Astrocyte (in vitro differentiated cells and primary cell): ENCODE measurements around the gene FTCD. TPM values are rescaled to one million over a fixed set of nuclear protein-coding genes. Genes with fewer than 3 reads are reported as not detected.

Experiments
- DNase-seq: peaks from one replicate; pipeline ENCODE4 v3.0.0-alpha.2; 2010; ENCODE audit warnings: low read depth
- FAIRE-seq: peaks from 2 replicates; lab custom pipeline; 2011; peaks lifted over from hg19 to GRCh38; lab: Jason Lieb, UNC
- H2AFZ ChIP-seq: 2 replicates; pipeline ENCODE4 v1.6.0; 2012; ENCODE audit warnings: low read depth, low read length, inconsistent platforms
- H3K27ac ChIP-seq: 2 replicates; pipeline ENCODE4 v1.5.1; 2011; ENCODE audit warnings: low read depth, low read length, inconsistent platforms
- H3K27me3 ChIP-seq: 2 replicates; pipeline ENCODE4 v1.6.0; 2011; ENCODE audit warnings: low read length, inconsistent platforms; ENCODE audit not compliant: insufficient read depth
- H3K36me3 ChIP-seq: 2 replicates; pipeline ENCODE4 v1.5.1; 2011; ENCODE audit warnings: low read length, inconsistent platforms; ENCODE audit not compliant: insufficient read depth
- H3K4me1 ChIP-seq: 2 replicates; pipeline ENCODE4 v1.5.1; 2011; ENCODE audit warnings: low read length, inconsistent platforms; ENCODE audit not compliant: insufficient read depth
- H3K4me2 ChIP-seq: 2 replicates; pipeline ENCODE4 v1.6.0; 2012; ENCODE audit warnings: low read length, inconsistent platforms
- H3K4me3 ChIP-seq: 2 replicates; pipeline ENCODE4 v1.5.1; 2011; ENCODE audit warnings: low read depth, mild to moderate bottlenecking, low read length, inconsistent platforms; ENCODE audit not compliant: insufficient read depth
- H3K79me2 ChIP-seq: 2 replicates; pipeline ENCODE4 v1.6.0; 2012; ENCODE audit warnings: mild to moderate bottlenecking, low read length, inconsistent platforms; ENCODE audit not compliant: insufficient read depth
- H3K9ac ChIP-seq: 2 replicates; pipeline ENCODE4 v1.6.0; 2012; ENCODE audit warnings: mild to moderate bottlenecking, low read length, inconsistent platforms
- H3K9me3 ChIP-seq: 2 replicates; pipeline ENCODE4 v1.5.1; 2012; ENCODE audit warnings: low read depth, mild to moderate bottlenecking, low read length, inconsistent platforms; ENCODE audit not compliant: insufficient read depth
- H4K20me1 ChIP-seq: 2 replicates; pipeline ENCODE4 v1.6.0; 2012; ENCODE audit warnings: low read length, inconsistent platforms; ENCODE audit not compliant: insufficient read depth
- H3K27ac Mint-ChIP-seq: one replicate; pipeline ENCODE4 v1.8.0; 2021; ENCODE audit warnings: mild to moderate bottlenecking, mixed read lengths; ENCODE audit not compliant: unreplicated experiment
- H3K27me3 Mint-ChIP-seq: one replicate; pipeline ENCODE4 v1.8.0; 2021; ENCODE audit warnings: low read depth, mixed read lengths; ENCODE audit not compliant: unreplicated experiment
- H3K36me3 Mint-ChIP-seq: one replicate; pipeline ENCODE4 v1.8.0; 2021; ENCODE audit warnings: low read depth, mixed read lengths; ENCODE audit not compliant: unreplicated experiment
- H3K4me1 Mint-ChIP-seq: one replicate; pipeline ENCODE4 v1.8.0; 2021; ENCODE audit warnings: low read depth, mixed read lengths; ENCODE audit not compliant: unreplicated experiment
- H3K4me3 Mint-ChIP-seq: one replicate; pipeline ENCODE4 v1.8.0; 2021; ENCODE audit warnings: mild to moderate bottlenecking, moderate library complexity, mixed read lengths; ENCODE audit not compliant: unreplicated experiment
- H3K9me3 Mint-ChIP-seq: one replicate; pipeline ENCODE4 v1.8.0; 2021; ENCODE audit warnings: mild to moderate bottlenecking, mixed read lengths; ENCODE audit not compliant: unreplicated experiment
- CTCF ChIP-seq: IDR thresholded peaks from 2 replicates; pipeline ENCODE4 v1.5.1; 2011; ENCODE audit warnings: low read depth, mild to moderate bottlenecking, inconsistent platforms, low read length, moderate library complexity; ENCODE audit not compliant: insufficient read depth
- EZH2 ChIP-seq: IDR thresholded peaks from 2 replicates; pipeline ENCODE4 v1.6.1; 2012; ENCODE audit warnings: mild to moderate bottlenecking, low read length, inconsistent platforms; ENCODE audit not compliant: insufficient read depth
- total RNA-seq: library from RNA; stranded (reverse); gene quantifications from 2 replicates; pipeline ENCODE4 v1.2.1, GENCODE V29; 2021

The FTCD gene
- total RNA-seq, 1 donor from 2014 or later: 1.9 TPM

- H3K36me3 ChIP-seq: peaks cover 40% of the 10 kb centered on the region
- H3K36me3 Mint-ChIP-seq: peaks cover 18% of the 10 kb centered on the region
- no peak for DNase-seq
- no peak overlapping the region for H3K4me3 ChIP-seq
- no peaks in the 10 kb centered on the region for H3K27me3 Mint-ChIP-seq
- no peak overlapping the region for H3K4me2 ChIP-seq
- H3K4me1 Mint-ChIP-seq: peaks cover 3% of the 10 kb centered on the region
- no peak for TF ChIP-seq EZH2
- TF ChIP-seq CTCF: no peak
- no peak overlapping the region for H3K27ac Mint-ChIP-seq
- no peaks in the 10 kb centered on the region for H3K27me3 ChIP-seq
- H3K4me1 ChIP-seq: peaks cover 17% of the 10 kb centered on the region
- H3K27ac ChIP-seq: no peak overlapping the region
- H3K9me3 Mint-ChIP-seq: no peaks in the 10 kb centered on the region
- H3K9ac ChIP-seq: no peak overlapping the region
- H2AFZ ChIP-seq: no peak overlapping the region
- H3K79me2 ChIP-seq: peaks cover 58% of the 10 kb centered on the region
- no peak for FAIRE-seq
- peaks cover 78% of the 10 kb centered on the region for H4K20me1 ChIP-seq
- H3K4me3 Mint-ChIP-seq: peak overlapping the region; percentile 50
- peaks cover 4% of the 10 kb centered on the region for H3K9me3 ChIP-seq
Observed at GRCh38 chr21:46116776-46117585, 38.4 kb downstream of the FTCD start.

- H3K4me2 ChIP-seq: no peak overlapping the region
- H3K4me1 Mint-ChIP-seq: peaks cover 2% of the 10 kb centered on the region
- peaks cover 75% of the 10 kb centered on the region for H4K20me1 ChIP-seq
- H3K4me3 ChIP-seq: no peak overlapping the region
- no peaks in the 10 kb centered on the region for H3K9me3 Mint-ChIP-seq
- FAIRE-seq (no peak), DNase-seq (no peak)
- peaks cover 41% of the 10 kb centered on the region for H3K36me3 ChIP-seq
- H3K27me3 ChIP-seq: no peaks in the 10 kb centered on the region
- H3K4me3 Mint-ChIP-seq: no peak overlapping the region
- no peak overlapping the region for H3K9ac ChIP-seq
- H3K27me3 Mint-ChIP-seq: no peaks in the 10 kb centered on the region
- H3K36me3 Mint-ChIP-seq: peaks cover 20% of the 10 kb centered on the region
- H3K79me2 ChIP-seq: peaks cover 62% of the 10 kb centered on the region
- H2AFZ ChIP-seq: no peak overlapping the region
- H3K27ac Mint-ChIP-seq: no peak overlapping the region
- TF ChIP-seq CTCF: no peak
- no peak for TF ChIP-seq EZH2
- H3K27ac ChIP-seq: no peak overlapping the region
- peaks cover 4% of the 10 kb centered on the region for H3K9me3 ChIP-seq
- H3K4me1 ChIP-seq: peaks cover 10% of the 10 kb centered on the region
Observed at GRCh38 chr21:46116189-46116775, 39.1 kb downstream of the FTCD start.
